ENCODE results near the gene TSKU.
"Not testable (repeated sequence)": the region's sequence is repeated elsewhere in the genome, so short reads cannot be mapped to it uniquely, and the experiment has no call there.

TSKU gene

DNA sequence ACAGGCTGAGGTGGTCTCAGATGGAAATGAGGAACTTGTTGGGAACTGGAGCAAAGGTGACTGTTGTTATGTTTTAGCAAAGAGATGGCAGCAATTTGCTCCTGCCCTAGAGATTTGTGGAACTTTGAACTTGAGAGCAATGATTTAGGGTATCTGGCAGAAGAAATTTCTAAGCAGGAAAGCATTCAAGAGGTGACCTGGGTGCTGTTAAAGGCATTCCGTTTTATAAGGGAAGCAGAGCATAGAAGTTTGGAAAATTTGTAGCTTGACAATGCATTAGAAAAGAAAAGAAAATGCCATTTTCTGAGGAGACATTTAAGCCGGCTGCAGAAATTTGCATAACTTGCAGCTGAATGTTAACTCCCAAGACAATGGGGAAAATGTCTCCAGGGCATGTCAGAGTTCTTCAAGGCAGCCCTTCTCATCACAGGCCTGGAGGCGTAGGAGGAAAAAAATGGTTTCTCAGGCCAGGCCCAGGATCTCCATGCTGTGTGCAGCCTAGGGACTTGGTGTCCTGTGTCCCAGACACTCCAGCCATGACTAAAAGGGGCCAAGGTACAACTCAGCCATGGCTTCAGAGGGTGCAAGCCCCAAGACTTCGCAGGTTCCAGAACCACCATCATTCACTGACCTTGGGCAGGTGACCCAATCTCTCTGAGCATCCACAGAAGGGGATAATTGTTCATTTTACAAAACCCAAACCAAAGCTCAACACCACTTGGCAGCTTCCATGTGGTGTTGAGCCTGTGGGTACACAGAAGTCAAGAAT lies 8.0 kb downstream of the TSKU start:
- not testable (repeated sequence) for DNase-seq

DNA sequence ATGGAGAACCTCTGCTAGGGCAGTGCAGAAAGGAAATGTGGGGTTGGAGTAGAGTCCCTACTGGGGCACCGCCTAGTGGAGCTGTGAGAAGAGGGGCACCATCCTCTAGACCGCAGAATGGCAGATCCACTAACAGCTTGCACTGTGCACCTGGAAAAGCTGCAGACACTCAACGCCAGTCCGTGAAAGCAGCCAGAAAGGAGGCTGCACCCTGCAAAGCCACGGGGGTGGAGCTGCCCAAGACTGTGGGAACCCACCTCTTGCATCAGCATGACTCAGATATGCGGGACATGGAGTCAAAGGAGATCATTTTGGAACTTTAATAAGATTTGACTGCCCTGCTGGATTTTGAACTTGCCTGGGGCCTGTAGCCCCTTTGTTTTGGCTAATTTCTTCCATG lies 8.7 kb downstream of the TSKU start:
- DNase-seq, result no peak

DNA sequence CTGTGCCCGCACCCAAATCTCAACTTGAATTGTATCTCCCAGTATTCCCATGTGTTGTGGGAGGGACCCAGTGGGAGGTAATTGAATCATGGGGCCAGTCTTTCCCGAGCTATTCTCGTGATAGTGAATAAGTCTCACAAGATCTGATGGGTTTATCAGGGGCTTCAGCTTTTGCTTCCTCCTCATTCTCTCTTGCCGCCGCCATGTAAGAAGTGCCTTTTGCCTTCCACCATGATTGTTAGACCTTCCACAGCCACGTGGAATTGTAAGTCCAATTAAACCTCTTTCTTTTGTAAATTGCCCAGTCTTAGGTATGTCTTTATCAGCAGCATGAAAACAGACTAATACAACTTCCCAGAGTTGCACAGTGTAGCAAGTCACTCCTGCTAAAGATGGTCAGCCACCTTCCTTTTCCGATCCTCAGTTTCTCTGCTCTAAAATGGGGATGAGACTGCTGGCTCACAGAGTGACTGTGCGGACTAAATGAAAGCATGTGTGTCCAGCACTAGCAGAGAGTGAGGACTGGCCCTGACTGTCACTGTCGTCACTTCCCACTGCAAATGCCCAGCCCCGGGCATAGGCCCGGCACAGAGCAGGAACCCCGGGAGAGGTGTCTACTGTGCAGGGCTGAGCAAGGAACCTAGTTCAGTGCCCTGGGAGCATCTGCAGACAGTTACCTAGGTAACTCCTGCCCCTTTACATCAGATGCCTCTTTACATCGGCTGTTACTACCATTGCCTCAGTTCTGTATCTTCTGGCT lies 9.5 kb downstream of the TSKU start:
- no peak for DNase-seq

DNA sequence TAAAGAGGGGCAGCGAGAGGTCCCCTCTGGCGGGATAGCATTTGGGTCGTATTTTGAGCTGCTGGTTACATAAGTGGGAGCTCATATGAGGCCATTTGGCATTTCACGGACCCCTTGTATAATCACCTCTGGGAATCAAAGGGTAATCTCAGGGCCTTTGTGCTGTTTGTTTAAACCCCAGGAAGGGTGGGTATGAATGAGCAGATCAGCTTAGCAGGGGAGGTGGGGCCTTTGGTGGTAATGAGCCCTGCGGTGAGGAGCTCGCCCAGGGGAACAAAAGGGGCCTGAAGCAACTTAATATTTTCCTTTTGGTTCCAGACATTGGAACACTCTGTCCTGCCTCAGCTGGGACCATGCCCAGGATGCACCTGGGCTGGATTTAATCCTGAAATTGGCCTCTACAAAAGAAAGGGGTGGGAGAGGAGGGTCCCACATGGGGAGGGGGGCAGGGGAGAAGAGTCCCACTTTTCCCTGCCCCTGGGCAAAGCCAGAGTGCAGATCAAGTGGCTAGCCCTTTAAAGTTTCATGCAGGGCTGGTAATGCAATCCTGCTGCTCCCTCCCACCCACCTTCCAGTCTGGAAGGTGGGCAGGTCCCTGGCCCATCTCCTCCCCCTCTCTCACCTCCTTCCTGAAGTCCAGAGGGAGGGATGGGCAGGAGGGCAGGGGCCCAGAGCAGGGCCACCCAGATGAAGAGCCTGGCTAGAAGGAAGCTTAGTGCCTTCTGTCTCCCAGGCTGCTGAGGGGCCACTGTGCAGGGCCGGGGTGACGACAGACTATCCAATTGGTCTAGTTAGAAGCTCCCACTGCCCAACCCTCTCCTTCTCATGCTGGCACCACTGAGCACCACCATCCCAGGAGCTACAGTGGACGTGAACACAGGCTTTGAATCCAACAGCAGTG lies 10.5 kb downstream of the TSKU start:
- DNase-seq, result no peak

DNA sequence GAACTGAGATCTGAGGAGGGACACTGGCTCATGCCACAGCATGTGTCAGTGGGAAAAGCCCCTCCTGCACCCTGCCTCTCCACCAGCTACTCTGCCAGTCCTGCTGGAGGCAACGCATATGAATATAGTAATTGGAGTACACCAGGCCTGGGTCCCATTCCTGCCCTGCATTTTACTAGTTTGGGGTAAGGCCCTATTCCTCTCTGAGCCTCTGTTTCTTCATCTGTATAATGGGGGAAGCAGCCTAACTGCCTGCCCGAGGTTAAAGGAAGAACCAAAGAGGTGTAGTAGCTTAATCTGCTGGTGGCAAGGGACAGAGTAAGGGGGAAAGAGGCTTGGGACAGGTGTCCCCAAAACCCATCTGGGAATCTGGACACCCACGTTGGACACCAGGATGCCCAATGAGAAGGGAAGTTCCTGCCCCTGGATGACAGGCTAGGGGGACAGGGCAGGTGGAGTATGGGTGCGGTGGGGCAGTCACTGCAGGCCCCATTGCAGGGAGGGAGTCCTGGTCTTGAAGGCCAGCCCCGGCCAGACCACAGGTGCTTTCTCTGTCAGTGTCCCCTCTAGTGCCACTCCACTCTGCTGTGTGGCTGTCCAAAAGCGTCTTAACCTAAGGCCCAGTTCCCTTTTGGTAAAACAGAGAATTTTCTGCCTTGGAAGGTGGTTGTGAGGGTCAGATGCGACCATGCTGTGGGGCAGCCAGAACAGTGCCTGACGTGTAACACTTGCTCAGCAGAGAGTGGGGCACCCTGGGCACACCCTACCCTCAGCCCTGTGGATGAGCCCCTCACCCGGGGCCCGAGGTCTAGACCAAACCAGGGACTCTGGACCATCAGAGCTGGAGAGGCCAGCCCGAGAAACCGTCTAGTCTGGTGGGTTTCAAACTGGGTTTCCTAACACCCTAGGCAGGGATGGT lies 11.5 kb downstream of the TSKU start:
- no peak for DNase-seq

DNA sequence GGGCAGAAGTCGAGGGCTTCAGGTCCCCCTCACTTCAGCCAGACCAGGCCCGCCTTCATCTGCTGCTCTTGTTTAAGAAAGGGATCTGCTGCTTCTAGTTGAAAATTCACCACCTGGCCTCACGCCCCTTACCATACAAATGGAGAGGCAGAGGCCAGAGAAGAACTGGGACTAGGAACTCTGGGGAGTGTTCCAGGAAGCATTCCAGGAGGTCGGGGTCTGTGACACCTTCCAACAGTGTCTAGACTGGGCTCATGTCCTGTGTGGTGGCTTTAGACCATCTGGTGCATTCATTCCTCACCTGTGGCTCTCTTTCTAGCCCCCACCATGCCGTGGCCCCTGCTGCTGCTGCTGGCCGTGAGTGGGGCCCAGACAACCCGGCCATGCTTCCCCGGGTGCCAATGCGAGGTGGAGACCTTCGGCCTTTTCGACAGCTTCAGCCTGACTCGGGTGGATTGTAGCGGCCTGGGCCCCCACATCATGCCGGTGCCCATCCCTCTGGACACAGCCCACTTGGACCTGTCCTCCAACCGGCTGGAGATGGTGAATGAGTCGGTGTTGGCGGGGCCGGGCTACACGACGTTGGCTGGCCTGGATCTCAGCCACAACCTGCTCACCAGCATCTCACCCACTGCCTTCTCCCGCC lies 12.3 kb downstream of the TSKU start:
- no peak for DNase-seq

DNA sequence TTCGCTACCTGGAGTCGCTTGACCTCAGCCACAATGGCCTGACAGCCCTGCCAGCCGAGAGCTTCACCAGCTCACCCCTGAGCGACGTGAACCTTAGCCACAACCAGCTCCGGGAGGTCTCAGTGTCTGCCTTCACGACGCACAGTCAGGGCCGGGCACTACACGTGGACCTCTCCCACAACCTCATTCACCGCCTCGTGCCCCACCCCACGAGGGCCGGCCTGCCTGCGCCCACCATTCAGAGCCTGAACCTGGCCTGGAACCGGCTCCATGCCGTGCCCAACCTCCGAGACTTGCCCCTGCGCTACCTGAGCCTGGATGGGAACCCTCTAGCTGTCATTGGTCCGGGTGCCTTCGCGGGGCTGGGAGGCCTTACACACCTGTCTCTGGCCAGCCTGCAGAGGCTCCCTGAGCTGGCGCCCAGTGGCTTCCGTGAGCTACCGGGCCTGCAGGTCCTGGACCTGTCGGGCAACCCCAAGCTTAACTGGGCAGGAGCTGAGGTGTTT lies 12.8 kb downstream of the TSKU start:
- DNase-seq, result no peak

DNA sequence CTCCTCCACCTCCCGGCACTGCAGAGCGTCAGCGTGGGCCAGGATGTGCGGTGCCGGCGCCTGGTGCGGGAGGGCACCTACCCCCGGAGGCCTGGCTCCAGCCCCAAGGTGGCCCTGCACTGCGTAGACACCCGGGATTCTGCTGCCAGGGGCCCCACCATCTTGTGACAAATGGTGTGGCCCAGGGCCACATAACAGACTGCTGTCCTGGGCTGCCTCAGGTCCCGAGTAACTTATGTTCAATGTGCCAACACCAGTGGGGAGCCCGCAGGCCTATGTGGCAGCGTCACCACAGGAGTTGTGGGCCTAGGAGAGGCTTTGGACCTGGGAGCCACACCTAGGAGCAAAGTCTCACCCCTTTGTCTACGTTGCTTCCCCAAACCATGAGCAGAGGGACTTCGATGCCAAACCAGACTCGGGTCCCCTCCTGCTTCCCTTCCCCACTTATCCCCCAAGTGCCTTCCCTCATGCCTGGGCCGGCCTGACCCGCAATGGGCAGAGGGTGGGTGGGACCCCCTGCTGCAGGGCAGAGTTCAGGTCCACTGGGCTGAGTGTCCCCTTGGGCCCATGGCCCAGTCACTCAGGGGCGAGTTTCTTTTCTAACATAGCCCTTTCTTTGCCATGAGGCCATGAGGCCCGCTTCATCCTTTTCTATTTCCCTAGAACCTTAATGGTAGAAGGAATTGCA lies 13.5 kb downstream of the TSKU start:
- DNase-seq, result no peak

DNA sequence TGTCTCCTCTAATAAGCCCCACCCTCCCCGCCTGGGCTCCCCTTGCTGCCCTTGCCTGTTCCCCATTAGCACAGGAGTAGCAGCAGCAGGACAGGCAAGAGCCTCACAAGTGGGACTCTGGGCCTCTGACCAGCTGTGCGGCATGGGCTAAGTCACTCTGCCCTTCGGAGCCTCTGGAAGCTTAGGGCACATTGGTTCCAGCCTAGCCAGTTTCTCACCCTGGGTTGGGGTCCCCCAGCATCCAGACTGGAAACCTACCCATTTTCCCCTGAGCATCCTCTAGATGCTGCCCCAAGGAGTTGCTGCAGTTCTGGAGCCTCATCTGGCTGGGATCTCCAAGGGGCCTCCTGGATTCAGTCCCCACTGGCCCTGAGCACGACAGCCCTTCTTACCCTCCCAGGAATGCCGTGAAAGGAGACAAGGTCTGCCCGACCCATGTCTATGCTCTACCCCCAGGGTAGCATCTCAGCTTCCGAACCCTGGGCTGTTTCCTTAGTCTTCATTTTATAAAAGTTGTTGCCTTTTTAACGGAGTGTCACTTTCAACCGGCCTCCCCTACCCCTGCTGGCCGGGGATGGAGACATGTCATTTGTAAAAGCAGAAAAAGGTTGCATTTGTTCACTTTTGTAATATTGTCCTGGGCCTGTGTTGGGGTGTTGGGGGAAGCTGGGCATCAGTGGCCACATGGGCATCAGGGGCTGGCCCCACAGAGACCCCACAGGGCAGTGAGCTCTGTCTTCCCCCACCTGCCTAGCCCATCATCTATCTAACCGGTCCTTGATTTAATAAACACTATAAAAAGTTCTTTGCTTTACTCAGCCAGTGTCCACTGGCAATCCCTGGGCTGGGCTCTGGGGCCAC lies 14.4 kb downstream of the TSKU start:
- no peak for DNase-seq

DNA sequence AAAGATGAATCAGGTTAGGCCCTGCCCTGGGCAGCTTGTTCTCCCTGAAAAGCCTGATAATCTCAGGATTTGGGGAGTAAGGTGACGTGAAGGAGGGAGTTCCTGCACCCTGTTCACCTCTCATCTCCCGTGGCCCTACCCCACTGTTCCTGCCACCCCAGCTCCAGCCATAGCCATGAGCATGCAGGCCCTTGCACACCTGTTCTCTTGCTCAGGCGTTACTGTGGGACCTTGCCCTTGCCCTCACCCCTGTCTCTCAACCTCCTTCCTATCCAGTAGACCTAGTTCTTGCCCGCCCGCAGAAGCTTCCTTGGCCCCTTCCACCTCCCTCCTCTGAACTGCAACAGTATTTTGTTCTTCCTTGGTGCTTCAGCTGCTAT lies 15.0 kb downstream of the TSKU start:
- no peak for DNase-seq

DNA sequence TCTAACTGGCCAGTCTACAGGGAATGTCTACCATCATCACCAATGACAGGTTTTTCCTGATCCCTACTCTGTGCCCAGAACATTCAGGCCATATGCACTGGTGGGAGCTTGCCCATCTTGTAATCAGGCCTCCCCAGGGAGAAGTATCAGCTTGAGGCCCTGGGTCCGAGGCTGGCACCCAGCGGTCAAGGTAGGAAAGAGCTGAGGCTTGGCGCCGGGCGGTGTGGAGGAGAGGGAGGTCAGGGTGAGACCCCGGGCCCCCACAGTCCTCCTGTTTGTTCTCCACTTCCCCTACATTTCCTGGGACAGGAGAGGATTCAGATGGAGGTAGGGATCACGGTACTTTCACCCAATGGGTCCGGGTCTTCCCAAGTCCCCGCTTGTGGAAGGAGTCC lies 15.5 kb downstream of the TSKU start:
- no peak for DNase-seq

DNA sequence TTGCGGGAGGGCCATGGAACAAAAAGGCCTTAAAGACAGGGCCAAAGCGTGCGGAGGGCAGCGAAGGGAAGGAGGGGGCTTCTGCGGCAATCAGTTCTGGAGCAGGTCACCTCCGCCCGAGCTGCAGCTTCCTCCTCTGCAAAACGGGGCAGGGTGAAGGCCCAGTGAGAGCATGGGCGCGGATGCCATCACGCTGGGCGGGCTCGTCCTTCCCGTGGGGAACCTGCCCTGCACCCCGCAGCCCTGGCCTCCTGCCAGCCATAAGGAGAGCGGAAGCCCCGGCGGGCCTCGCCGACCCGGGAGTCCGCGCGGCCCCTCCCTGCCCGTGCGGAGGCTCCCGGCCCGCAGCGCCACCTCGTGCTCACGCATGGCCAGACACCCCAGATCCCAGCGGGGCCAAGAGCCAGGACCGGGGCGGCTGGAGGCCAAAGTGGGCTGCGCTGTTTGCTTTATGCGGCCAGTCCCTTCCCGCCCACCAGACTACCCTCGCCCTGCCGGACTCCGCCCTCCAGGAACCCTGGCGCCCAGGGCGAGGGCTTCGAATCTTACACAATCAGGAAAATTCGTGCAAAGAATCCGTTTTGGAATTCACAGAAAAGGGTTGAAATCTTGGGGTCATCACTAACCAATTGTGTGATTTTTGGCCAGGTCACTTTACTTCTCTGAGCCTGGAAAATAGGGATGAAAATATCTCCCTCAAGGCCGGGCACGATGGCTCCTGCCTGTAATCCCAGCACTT lies 16.1 kb downstream of the TSKU start:
- DNase-seq, result peak; percentile 30 to 37

DNA sequence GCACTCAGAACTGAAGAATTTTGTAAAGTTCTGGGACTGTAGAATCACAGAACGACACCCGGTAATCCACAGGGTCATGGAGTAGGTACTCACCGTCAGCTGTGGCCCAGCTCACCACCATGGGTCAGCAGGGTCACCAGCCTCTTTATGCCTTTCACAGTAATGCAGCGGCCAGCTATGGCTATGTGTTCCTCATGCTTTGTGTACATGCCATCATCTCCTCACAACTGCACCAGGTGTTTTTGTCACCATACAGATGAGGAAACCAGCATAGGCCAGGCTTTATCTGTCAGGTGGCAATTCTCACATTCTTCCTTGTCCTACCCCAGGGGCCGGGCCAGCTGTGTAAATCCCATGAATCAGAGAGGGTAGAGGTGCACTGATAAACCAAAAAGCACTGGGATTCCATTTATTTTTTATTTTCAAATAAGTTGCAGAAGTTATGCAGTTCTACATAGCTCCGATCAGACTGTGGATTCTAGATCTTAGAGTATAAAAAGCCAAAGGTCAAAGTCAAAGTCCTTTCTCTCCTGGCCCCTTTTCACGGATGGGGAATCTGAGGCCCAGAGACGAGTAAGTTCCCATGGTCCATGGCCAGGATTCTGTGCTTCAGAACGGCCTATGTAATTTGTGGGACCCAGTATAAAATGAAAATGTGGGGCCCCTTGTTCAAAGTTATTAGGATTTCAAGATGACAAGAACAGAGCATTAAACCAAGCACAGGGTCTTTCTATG lies 17.5 kb downstream of the TSKU start:
- DNase-seq, result no peak

DNA sequence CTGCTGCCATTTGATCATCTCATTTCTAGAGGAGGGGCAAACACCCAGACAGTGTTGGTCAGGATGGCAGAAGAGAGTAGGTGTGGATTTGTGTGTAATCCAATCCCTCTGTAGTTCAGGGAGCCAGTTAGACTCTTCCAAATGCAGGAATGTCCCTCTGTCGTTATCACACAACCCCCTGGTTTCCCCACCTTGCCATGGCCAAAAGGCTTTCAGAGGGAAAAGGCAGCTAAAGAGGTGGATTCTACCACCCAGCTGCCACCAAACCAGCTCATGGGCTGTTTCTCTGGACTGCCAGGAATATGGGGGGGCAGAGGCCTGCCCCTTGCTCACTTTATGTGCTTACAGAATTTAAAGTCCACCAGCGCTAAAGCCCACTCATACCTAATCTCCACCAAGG lies 18.1 kb downstream of the TSKU start:
- DNase-seq, result no peak

DNA sequence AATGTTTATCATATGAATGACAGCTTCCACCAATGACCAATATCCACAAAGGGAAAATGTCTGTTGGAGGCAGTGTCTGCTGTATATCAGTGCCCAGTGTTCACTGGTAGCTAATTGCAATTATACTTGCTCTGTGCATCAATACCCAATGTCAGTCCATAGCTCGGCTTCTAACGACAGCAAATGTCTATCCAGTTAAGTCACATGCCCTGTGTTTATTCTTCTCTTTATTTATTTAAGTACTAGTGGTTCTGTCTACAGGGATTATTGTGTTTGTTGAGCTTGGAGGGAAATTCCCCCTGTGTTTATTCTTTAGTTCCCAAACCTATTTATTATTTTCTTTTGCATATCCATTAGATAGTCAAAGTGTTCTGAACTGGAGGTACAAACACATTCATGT lies 18.6 kb downstream of the TSKU start:
- no peak for DNase-seq

DNA sequence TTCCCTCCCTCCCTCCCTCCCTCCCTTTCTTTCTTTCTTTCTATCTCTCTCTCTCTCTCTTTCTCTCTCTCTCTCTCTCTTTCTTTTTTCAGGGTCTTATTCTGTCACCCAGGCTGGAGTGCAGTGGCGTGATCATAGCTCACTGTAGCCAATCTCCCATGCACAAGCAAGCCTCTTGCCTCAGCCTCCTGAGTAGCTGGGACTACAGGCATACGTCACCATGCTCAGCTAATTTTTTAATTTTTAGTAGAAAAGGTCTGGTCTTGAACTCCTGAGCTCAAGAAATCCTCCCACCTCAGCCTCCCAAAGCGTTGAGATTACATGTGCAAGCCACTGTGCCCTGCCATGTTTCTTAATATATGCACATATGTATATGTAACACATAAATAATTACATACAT lies 19.0 kb downstream of the TSKU start:
- DNase-seq, result no peak

DNA sequence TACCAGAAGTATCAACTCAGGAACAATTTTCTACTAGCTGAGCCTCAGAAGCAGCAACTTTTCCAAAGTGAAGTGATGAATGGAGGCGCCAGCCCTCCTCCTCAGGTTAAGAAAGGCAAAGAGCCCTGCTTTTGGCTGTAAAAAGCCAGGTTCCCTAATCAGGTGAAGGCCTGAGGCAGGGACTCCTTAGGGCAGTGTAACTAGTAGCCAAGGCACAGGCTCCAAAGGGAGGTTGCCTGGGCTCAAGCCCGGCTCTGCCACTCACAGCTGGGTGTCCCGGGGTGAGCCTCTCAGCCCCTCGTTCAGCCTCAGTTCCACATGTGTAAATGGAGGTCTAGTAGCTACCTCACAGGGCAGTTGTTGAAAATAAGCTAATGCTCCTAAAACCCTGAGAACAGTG lies 19.5 kb downstream of the TSKU start:
- no peak for DNase-seq

DNA sequence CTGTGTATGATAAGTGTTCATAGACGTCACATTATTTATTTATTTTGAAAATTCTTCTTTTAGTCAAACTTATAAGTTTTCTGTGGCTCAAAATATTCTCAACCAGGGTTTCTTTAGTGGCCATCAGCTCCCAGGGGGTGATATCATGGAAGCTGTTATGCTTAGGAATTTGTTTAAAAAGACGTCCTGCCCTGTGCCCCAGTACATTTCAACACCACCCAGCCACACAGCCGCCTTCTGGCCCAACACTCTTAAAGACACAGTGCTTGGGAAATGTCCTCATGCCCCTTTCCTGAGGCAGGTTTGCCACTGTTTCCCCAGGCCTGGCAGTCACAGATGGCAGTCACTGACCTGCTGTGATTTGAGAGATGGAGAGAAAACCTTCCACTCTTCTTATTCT lies 19.9 kb downstream of the TSKU start:
- DNase-seq, result no peak
